ENCODE measurements around the gene DPCD. TPM values are rescaled to one million over a fixed set of nuclear protein-coding genes. Genes with fewer than 3 reads are reported as not detected.

Gene DPCD
- total RNA-seq, 4 donors from 2014 or later: 8.2 to 15.7 (median 13.5) TPM; not detected in 1

DNA sequence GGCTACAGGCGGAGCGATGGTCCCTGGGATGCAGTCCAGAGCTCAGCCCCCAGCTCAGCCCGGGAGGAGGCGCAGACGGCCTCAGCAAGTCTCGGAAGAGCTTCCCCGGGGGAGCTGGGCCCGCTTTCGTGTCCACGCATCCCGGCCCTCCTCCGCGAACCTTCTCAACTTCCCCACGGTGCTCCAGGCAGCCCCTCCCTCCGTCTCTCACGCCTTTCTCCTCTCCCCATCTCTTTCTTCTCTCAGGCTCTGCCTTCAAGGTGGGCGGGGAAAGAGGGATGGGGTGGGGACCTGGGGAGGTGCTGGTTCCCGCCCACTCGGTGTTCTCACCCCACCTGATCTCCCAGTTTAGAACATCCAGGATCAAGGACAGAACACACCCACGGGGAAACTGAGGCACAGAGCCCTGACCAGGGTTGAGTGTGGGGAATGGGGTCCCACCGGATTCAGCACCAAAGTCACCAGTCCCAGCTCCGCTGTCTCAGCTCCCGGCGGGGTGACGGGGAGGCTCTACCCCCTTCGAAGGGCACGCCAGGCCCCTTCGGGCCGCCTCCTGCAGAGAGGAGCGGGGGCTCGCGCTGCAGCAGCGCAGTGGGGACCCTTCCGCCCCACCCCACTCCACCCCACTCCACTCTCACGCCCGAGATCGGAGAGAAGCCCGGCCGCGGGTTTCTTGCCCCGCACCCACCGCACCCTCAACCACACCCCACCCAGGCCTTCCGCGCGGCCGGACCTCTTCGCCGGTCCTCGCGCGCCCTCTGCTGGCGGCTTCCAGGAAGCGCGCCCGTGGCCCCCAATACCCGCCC, 18.3 kb upstream of the DPCD start:
- TF ChIP-seq, protein P1, sequence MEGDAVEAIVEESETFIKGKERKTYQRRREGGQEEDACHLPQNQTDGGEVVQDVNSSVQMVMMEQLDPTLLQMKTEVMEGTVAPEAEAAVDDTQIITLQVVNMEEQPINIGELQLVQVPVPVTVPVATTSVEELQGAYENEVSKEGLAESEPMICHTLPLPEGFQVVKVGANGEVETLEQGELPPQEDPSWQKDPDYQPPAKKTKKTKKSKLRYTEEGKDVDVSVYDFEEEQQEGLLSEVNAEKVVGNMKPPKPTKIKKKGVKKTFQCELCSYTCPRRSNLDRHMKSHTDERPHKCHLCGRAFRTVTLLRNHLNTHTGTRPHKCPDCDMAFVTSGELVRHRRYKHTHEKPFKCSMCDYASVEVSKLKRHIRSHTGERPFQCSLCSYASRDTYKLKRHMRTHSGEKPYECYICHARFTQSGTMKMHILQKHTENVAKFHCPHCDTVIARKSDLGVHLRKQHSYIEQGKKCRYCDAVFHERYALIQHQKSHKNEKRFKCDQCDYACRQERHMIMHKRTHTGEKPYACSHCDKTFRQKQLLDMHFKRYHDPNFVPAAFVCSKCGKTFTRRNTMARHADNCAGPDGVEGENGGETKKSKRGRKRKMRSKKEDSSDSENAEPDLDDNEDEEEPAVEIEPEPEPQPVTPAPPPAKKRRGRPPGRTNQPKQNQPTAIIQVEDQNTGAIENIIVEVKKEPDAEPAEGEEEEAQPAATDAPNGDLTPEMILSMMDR (IDR thresholded peaks at IDR 0.05): peak; percentile 57 to 99 (median 96)
- TF ChIP-seq POLR2A (IDR thresholded peaks at IDR 0.05) (no peak), POLR2AphosphoS5 (IDR thresholded peaks at IDR 0.05) (no peak)
- Histone ChIP-seq H3K27me3 (peaks cover 53% of the 10 kb centered on the region), H3K4me3 (peak overlapping the region; percentile 6 to 59 (median 38)), H3K36me3 (no peaks in the 10 kb centered on the region), H3K4me1 (peaks cover 16 to 23% (median 19%) of the 10 kb centered on the region in 4 donors), H3K27ac (no peak overlapping the region), H3K9me3 (no peaks in the 10 kb centered on the region)
- in situ Hi-C loops (cut with MboI; ENCODE audit: low pct_ligation_motif_present in 1 of 4, low pct_unique_long_range_greater_than_20kb in 1 of 4, low sequenced_read_pairs in 3 of 4) (loop anchor here (10.0 to 25.0 kb wide), 4 partner anchors 258 to 358 kb away; no protein-coding TSS in a partner anchor), intact Hi-C loops (cut with DNase I; ENCODE audit: low total_unique reads) (loop anchor here (2.0 kb wide), 1 partner anchor 357 kb away; no protein-coding TSS in a partner anchor)
- 1% methylated on average over 51 of the region's 56 CpGs; no CpG with 5 or more reads in 1 of the 2 donors for WGBS, 2 donors (ENCODE audit: low coverage in 1 of 2)
- DNase-seq: peak; percentile 87

DNA sequence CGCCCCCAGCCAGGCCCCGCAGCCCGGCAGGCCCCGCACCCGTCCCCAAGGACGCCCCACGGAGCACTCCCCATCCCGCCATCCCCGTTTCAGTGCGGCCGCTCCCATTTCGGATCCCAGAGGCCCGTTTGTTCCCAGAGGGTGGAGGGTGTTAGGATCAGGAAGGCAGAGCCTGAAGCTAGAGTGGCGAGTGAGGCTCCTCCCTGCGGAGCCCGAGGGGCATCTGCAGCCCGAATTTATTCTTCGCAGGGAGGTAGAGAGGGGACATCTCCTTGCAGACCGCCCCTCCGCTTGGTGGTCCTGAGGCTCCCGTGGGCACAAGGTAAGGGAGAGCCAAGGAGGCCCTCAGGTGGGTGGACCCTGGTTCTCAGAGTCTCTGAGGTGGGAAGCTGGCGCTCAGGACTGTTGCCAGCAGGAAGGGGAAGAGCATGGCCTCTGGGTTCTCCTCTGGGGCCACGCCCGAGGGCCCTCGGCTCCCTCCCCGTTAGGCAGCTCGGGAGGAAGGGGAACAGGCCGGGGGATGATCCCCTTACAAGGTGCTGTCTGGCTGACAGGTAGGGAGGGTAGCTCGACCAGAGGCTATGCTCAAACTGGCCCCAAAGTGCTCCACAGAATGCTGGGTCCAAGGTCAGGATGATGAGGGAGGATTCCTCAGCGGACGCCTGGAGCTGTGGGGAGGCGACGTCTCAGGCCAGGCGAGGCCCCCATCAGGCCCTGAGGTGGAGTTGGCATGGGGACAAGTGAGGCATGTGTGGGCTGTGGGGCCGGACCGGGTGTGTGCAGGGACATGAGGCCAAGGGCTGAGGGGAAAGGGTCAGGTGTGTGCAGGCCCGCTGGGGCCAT, 17.5 kb upstream of the DPCD start:
- 15% methylated on average over 27 of the region's 37 CpGs; no CpG with 5 or more reads in 1 of the 2 donors for WGBS, 2 donors (ENCODE audit: low coverage in 1 of 2)
- Histone ChIP-seq H3K4me3 (peak overlapping the region in 3 of 4 donors; percentile 24 to 59 (median 52)), H3K27me3 (peaks cover 45% of the 10 kb centered on the region), H3K4me1 (peaks cover 16 to 23% (median 19%) of the 10 kb centered on the region in 4 donors), H3K36me3 (no peaks in the 10 kb centered on the region), H3K27ac (no peak overlapping the region), H3K9me3 (no peaks in the 10 kb centered on the region)
- intact Hi-C loops (cut with DNase I; ENCODE audit: low total_unique reads) (no loop called here), in situ Hi-C loops (cut with MboI; ENCODE audit: low pct_ligation_motif_present in 1 of 4, low pct_unique_long_range_greater_than_20kb in 1 of 4, low sequenced_read_pairs in 3 of 4) (loop anchor here (25.0 kb wide), 3 partner anchors 258 to 358 kb away; no protein-coding TSS in a partner anchor)
- TF ChIP-seq POLR2AphosphoS5 (IDR thresholded peaks at IDR 0.05): no peak
- TF ChIP-seq, protein P1 (IDR thresholded peaks at IDR 0.05): peak in 1 of 5 experiments; percentile 20
- DNase-seq: no peak

DNA sequence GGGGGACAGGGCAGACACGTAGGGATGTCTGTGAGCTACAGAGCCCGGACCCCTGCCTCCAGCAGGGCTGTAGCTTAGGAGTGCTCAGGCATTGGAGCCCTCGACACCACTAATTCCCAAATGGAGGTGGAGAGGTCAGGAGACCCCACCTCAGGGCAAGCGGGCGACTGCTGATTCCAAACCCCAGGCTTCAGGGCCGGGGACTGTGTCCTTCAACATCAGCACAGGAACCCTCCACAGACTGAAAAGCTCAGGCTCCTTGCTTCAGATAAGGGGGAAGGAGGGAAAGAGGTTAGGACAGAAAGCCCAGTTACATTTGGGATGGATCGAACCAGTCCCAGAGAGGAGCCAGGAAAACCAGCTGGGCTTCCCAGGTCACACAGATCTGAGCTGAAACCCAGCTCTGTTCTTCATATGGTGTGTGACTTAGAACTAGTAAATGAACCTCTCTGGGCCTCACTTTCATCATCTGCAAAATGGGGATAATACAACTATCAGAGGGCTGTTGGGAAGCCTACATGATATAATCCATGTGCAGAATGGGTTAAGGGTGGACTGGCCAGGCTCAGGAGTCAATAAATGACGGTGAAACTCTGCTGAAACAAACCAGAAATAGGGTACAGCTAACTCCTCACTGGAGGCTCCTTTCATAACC, 16.7 kb upstream of the DPCD start:
- H3K9me3 ChIP-seq: no peaks in the 10 kb centered on the region

More for the DNA sequence above, 16.7 kb upstream of the DPCD start:
- no peaks in the 10 kb centered on the region for H3K36me3 ChIP-seq
- peaks cover 37% of the 10 kb centered on the region for H3K27me3 ChIP-seq
- H3K4me3 ChIP-seq: no peak overlapping the region
- H3K4me1 ChIP-seq: peaks cover 15 to 20% (median 19%) of the 10 kb centered on the region in 4 donors
- TF ChIP-seq EP300 (IDR thresholded peaks at IDR 0.05; ENCODE audit: low read depth) (no peak), POLR2A (IDR thresholded peaks at IDR 0.05) (no peak), POLR2AphosphoS5 (IDR thresholded peaks at IDR 0.05) (no peak)
- TF ChIP-seq, protein P1 (IDR thresholded peaks at IDR 0.05): no peak
- no peak overlapping the region for H3K27ac ChIP-seq
- WGBS, 2 donors (ENCODE audit: low coverage in 1 of 2): 49 to 73% methylated on average over 2 to 8 of the region's 8 CpGs
- intact Hi-C loops (cut with DNase I; ENCODE audit: low total_unique reads) (no loop called here), in situ Hi-C loops (cut with MboI; ENCODE audit: low pct_ligation_motif_present in 1 of 4, low pct_unique_long_range_greater_than_20kb in 1 of 4, low sequenced_read_pairs in 3 of 4) (loop anchor here (25.0 kb wide), 3 partner anchors 259 to 359 kb away; no protein-coding TSS in a partner anchor)
- no peak for DNase-seq
